Measurements from ENCODE around the gene TBX3.

TBX3 gene

DNA sequence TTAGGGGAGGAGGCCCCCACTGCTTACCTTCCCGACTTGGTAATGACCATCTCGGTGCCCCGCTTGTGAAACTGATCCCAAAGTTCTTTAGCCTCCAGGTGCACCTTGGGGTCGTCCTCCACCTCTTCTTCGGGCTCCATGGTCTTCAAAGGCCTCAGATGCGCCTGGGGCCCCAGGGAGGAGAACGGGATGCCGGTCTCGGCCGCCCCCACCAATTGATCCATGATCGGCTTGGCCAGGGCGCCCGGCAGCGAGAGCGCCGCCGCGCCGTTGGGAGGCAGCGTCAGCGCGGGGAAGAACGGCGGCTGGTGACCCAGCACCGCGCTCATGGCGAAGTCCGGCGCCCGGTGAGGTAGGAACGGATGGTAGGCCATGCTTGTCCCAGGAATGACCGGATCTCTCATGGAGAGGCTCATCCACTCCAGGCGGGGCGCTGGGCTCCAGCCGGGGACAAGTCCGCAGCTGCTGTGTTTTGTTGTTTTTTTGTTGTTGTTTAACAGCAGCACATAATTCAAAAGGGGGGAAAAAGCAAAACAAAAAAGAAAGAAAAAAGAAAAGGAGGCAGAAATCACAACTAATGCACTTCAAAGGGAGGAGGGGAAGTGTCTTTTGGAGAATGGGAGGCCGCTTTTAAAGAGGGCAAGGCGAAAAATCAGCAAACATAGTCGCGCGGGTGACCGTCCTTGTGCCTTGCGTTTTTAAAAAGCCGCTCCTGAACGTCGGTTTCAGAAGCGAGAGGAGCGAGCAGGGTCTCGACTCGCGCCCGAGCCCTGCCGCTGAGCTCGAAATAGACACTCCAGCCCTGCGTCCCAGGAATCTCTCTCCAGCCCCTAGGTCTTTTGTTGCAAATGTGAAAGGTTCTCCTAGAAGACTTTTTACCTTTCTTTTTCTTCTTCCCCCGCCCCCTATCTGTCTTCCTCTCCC, 928 bp downstream of the TBX3 start:
- DNase-seq (ENCODE audit: low read depth, low spot score) = no peak

DNA sequence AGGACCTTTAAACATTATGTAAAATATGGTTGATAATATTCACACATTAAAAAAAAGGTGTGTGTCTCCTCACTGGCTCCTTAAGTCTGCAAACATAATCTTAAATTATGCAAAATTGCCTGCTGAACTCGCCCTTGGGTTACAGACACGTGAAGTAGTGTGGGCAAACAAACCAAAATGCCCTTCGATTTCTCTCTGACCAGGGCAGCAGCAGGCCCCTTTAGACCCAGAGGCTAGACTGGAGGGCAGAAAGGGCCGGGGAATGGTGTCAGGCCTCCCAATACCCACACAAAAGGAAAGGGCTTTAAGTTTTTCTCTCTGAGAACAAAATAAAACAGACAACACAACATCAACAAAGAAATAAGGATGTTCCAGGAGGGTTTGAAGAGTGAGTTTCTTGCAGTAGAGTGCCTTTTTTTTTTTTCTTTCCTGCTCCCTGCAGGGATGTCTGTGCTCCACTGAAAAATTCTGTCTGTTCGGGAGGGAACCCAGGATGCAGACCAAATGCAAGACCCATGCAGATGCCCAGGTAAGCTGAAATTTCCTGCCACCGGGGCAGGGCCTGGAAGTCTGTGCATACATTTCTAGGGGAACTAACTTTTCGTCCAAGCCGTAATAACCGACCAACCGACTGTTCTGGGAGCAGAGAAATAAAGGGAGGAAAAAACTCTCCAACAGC, 1.7 kb downstream of the TBX3 start:
- DNase-seq (ENCODE audit: low read depth, low spot score) = no peak

GRCh38 chr12:114681116-114681871, 2.7 kb downstream of the TBX3 start:
- DNase-seq (ENCODE audit: low read depth, low spot score) = no peak

DNA sequence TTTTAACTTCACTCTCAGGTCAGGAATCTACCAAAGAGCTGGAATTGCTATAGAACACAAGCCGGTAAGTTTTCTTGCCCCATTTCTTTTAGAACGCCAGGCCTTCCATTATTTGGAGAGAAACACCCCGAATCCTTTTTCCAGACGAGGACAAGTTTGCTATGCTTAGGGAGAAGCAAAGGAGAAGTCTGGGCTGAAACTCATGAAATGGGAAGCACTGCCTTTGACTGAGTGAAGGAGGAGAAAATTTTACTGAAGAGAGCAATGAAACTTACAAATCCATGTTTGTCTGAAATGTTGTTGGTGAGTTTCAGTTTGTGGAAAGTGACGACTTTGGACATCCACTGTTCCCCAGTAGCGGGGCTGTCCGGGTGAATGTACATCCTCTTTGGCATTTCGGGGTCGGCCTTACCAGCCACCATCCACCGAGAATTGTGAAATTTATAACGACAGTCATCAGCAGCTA, 3.3 kb downstream of the TBX3 start:
- DNase-seq (ENCODE audit: low read depth, low spot score) = no peak

- DNase-seq (ENCODE audit: low read depth, low spot score) = no peak
Measured at GRCh38 chr12:114679942-114680341, 4.0 kb downstream of the TBX3 start.

GRCh38 chr12:114679452-114679875, 4.5 kb downstream of the TBX3 start:
- no peak for DNase-seq (ENCODE audit: low read depth, low spot score)

GRCh38 chr12:114678718-114679117, 5.3 kb downstream of the TBX3 start:
- no peak for DNase-seq (ENCODE audit: low read depth, low spot score)

- DNase-seq (ENCODE audit: low read depth, low spot score) = no peak
Measured at GRCh38 chr12:114678028-114678427, 5.9 kb downstream of the TBX3 start.

GRCh38 chr12:114676142-114676741, 7.7 kb downstream of the TBX3 start:
- DNase-seq (ENCODE audit: low read depth, low spot score) = no peak

DNA sequence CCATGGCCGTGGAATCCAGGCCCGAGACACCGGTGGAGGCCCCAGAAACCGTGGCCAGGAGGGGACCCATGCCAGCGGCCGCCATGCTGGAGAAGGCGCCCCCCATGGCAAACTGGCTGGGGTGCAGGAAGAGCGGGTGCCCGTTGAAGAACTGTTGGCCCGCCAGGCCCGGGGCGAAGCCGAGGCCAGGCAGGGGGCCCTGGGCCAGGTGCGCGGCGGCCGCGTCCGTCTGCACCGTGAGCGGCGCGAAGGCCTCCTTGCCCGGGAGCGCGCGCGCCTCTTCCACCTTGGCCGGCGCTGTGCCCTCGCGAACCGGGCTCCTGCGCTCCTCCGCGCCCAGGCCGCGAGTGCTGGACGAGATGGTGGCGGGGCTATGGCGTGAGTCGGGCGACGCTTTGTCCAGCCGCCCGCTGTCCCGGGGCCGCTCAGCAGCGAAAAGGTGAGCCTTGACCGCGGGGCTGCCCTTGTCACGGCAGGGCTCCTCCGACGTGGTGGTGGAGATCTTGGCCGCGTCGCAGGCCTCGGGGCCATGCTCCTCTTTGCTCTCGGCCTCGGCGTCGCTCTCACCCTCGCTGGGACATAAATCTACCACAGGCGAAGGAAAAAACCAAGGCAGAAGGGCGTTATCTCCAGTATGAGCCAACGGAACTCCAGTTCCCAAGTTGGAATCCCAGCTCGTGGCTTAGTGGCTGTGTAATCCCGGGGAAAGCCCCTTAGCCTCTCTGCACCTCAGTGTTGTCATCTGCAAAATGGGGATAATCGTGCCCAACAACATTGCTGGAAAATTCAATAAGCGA, 9.5 kb downstream of the TBX3 start:
- no peak for DNase-seq (ENCODE audit: low read depth, low spot score)

DNA sequence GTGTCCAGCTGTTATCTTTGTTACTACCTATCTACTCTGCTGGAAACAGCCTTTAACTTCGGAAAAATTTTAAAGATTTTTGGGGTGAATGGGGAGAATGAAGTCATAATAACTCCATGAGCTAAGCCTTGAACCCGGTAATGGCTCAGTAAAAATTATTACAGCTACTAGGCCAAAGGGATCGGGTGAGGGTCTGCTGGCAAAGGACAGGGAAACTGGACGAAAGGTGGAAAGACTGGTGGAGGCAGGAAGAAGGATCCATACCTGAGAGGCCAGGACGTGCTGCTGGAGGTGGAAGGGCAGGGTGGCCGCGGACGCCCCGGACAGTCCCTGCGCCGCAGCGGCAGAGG, 10.1 kb downstream of the TBX3 start:
- no peak for DNase-seq (ENCODE audit: low read depth, low spot score)

GRCh38 chr12:114673169-114673833, 10.7 kb downstream of the TBX3 start:
- no peak for DNase-seq (ENCODE audit: low read depth, low spot score)

GRCh38 chr12:114672817-114673168, 11.2 kb downstream of the TBX3 start:
- DNase-seq (ENCODE audit: low read depth, low spot score) = no peak

GRCh38 chr12:114671443-114672411, 12.2 kb downstream of the TBX3 start:
- no peak for DNase-seq (ENCODE audit: low read depth, low spot score)

DNA sequence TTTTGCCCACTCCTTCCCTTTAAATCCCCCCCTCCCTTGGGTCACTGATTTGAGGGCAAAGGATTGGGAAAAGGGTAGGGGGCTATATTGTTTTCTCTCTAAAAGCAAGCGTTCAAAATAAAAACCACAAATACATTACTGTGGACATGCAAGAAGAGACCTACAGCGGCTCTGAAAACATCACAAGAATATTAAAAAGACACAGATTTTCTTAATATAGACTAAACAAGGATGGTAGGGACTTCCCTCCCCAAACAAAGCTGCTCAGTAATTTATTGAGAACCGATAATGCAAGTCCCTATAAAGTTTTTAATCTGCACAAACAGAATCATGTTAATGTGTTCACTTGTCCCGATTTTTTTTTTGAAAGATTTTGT, 12.9 kb downstream of the TBX3 start:
- DNase-seq (ENCODE audit: low read depth, low spot score) = no peak

- no peak for DNase-seq (ENCODE audit: low read depth, low spot score)
Measured at GRCh38 chr12:114670291-114670980, 13.5 kb downstream of the TBX3 start.

DNA sequence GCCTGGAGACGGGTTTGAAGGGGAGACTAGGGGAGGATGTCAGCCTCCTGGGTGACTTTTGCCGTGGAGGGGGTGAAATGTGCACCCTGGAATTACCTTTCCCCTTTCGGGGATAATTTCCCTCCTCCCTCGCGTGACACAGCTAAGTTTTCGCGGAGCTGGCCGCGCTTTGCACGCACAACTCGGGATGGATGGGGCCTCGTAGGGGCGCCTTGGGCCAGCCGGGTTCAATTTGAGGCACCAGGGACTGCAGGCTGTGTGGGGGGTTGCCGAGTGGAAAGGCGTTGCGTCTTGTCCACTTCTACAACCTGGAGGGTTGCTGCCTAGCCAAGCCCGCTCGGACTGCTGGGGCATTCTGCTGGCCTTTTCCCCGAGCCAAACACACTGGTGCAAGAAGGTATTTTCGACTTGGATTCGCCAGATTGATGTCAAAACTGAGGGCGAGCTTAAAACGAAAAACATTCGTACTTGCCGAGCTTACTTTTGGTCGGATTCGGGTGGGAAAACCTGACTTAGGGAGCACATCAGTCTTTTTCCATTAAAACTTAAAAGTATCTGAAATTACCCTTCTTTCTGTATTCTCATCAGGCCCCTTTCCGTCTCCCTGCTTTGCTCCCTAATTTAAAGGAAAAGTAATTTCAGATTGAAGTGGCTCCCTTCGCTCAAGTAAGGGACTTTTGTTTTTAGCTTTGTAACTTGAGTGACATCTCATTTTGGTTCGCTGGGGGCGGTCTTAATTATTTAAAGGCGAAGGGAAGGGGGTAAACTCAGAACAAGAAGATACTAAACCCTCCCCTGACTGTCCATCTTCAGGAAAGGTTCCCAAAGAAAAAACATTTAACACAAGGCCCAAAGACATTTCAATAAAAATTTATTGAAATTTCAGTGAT, 14.3 kb downstream of the TBX3 start:
- DNase-seq (ENCODE audit: low read depth, low spot score) = no peak

DNA sequence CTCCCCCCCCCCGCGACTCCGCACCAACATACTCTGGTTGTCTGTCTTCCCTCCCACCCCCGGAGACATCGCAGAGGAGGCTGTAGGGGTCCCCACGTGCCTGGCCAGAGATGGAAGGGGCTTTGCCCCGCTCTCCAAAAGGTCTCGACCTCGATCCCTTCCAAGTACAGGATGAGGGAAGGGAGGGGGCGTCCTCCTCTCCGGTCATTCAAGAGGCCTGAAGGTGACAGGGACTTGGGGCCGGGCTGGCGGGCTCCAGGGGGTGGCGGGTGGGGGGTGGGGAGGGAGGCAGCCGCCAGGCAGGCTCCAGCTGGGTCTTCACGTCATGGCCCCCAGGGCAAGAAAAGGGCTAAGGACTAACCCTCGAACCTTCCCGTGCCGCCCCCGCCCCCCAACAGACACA, 15.1 kb downstream of the TBX3 start:
- no peak for DNase-seq (ENCODE audit: low read depth, low spot score)
